ENCODE data around the gene IFNA8.

GRCh38 chr9:21450733-21451394 is 41.9 kb downstream of the IFNA8 start:
- TF ChIP-seq POLR2A (IDR thresholded peaks at IDR 0.05; ENCODE audit: low read length): no peak
- no peak for TF ChIP-seq GATA1 (IDR thresholded peaks at IDR 0.05; ENCODE audit: low read depth, low read length)
